ENCODE results near the gene TENT4A.
"Not testable (repeated sequence)": the region's sequence is repeated elsewhere in the genome, so short reads cannot be mapped to it uniquely, and the experiment has no call there.

Gene TENT4A

GRCh38 chr5:6768590-6769230 is 55.5 kb downstream of the TENT4A start:
- TF ChIP-seq TAF1 (IDR thresholded peaks at IDR 0.05; ENCODE audit: low read depth, low read length): no peak
- TF ChIP-seq POLR2AphosphoS5 (IDR thresholded peaks at IDR 0.05; ENCODE audit: low read depth, low read length): no peak
- TF ChIP-seq POLR2A (IDR thresholded peaks at IDR 0.05; ENCODE audit: low read depth, low read length): no peak
- no peak for TF ChIP-seq PAX5 (IDR thresholded peaks at IDR 0.05; ENCODE audit: insufficient read depth, low read length, severe bottlenecking)
- TF ChIP-seq SPI1 (IDR thresholded peaks at IDR 0.05; ENCODE audit: low read depth, low read length): no peak
- no peak for TF ChIP-seq POU2F2 (IDR thresholded peaks at IDR 0.05; ENCODE audit: low read depth, low read length)
- DNase-seq (ENCODE audit: insufficient read length, low spot score): no peak

DNA sequence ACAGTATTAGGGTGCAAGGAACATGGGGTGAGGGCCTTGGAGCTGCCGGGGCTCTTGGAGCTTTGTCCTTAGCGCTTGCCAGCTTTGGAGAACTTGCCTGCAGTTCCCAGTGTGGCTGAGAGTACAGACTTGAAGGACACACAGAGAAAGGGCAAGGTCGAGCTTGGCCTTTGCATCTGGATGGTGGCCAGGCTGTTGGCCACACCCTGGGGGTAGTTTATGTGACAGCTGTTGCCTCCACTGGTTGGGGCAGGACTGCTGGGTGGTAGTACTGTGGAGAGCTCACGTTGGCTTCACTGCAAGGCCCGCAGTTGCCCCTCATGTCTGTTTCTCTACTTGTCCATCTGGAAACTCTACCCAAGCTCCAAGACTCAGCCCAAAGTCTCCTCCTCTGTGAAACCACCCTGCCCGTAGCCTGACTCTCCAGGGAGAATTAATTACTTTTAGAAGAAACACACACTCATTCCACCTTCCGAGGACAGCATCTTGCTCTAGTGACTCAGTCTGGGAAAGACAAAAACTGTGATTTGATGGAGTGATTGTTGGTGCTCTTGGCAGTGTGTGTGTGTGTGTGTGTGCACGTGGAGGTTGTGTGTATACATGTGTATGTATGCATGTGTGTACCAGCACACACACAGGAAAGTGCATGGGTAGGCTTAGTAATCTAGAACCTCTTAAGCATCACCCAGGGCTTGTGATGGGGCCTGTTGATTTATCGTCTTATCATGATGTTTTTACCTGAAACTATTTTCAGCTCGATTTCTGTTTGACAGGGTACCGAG is 57.8 kb downstream of the TENT4A start:
- no peak for FAIRE-seq
- no peak for DNase-seq (ENCODE audit: insufficient read length, low spot score)
- TF ChIP-seq POLR2A (IDR thresholded peaks at IDR 0.05; ENCODE audit: low read depth, low read length): no peak
- no peak for TF ChIP-seq POLR2AphosphoS5 (IDR thresholded peaks at IDR 0.05; ENCODE audit: low read depth, low read length)
- TF ChIP-seq PAX5 (IDR thresholded peaks at IDR 0.05; ENCODE audit: insufficient read depth, low read length, severe bottlenecking): no peak
- TF ChIP-seq SPI1 (IDR thresholded peaks at IDR 0.05; ENCODE audit: low read depth, low read length): no peak
- TF ChIP-seq POU2F2 (IDR thresholded peaks at IDR 0.05; ENCODE audit: low read depth, low read length): no peak
- TF ChIP-seq TAF1 (IDR thresholded peaks at IDR 0.05; ENCODE audit: low read depth, low read length): no peak

More at GRCh38 chr5:6768590-6769230, 55.5 kb downstream of the TENT4A start:
- FAIRE-seq: no peak

DNA sequence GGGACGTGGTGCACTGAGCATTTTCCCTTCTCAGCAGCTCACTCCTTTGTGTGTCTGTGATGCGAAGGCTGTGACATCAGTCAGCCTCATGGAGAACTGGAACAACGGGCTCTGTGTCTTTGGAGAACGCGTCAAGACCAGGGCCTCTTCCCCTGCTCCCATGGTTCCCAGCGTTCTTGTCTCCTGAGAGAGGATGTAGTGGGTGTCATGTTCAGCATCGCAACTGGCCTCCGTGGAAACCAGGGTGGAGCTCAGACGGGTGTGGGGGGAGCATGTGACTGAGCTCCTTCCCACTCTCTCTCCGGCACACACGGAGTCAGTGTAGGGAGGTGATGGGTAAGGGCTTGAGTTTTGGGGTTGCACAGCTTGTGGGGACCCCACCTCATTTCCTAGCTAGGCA is 59.7 kb downstream of the TENT4A start:
- TF ChIP-seq PAX5 (IDR thresholded peaks at IDR 0.05; ENCODE audit: insufficient read depth, low read length, severe bottlenecking) (no peak), SPI1 (IDR thresholded peaks at IDR 0.05; ENCODE audit: low read depth, low read length) (no peak), POU2F2 (IDR thresholded peaks at IDR 0.05; ENCODE audit: low read depth, low read length) (no peak), POLR2AphosphoS5 (IDR thresholded peaks at IDR 0.05; ENCODE audit: low read depth, low read length) (no peak), POLR2A (IDR thresholded peaks at IDR 0.05; ENCODE audit: low read depth, low read length) (no peak), TAF1 (IDR thresholded peaks at IDR 0.05; ENCODE audit: low read depth, low read length) (no peak)
- FAIRE-seq: no peak

DNA sequence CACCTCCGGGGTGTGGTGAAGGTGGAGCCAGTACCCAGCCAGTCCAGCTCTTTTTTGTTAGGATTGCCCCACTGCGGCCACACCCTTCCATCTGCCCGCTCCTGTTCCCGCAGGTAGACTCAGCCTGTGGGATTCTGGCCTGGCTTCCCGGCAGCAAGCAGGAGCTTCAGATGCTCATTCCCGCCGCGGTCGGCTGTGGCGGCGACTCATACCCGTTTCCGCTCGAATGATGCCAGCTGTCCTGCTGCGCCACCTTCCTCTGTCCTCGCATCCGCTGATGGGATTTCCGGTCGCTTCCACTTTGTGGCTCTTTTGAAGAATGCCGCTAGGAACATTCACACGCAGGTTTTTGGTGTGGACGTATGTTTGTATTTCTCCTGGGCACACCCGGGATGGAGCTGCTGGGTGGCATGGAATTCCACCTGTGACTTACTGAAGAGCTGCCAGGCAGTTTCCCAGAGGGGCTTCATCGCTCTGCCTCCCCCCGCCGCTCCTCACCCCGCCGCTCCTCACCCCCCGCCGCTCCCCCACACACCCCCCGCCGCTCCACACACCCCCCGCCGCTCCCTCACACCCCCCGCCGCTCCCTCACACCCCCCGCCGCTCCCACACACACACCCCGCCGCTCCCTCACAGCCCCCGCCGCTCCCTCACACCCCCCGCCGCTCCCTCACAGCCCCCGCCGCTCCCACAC is 60.3 kb downstream of the TENT4A start:
- FAIRE-seq (no peak), DNase-seq (ENCODE audit: insufficient read length, low spot score) (no peak)
- TF ChIP-seq POLR2AphosphoS5 (IDR thresholded peaks at IDR 0.05; ENCODE audit: low read depth, low read length) (no peak), POU2F2 (IDR thresholded peaks at IDR 0.05; ENCODE audit: low read depth, low read length) (no peak), TAF1 (IDR thresholded peaks at IDR 0.05; ENCODE audit: low read depth, low read length) (no peak), PAX5 (IDR thresholded peaks at IDR 0.05; ENCODE audit: insufficient read depth, low read length, severe bottlenecking) (no peak)

More for the DNA sequence above, 59.7 kb downstream of the TENT4A start:
- DNase-seq (ENCODE audit: insufficient read length, low spot score): no peak

DNA sequence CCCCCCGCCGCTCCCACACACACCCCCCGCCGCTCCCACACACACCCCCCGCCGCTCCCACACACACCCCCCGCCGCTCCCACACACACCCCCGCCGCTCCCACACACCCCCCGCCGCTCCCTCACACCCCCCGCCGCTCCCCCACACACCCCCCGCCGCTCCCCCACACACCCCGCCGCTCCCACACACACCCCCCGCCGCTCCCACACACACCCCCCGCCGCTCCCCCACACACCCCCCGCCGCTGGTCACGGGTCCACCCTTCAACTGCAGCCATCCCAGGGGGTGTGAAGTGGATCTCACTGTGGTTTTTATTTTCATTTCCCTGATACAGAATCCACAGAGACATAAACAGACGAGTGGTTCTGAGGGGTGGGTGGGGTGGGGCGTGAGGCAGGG is 61.0 kb downstream of the TENT4A start:
- DNase-seq (ENCODE audit: insufficient read length, low spot score); FAIRE-seq: not testable (repeated sequence)

GRCh38 chr5:6774721-6775204 is 61.5 kb downstream of the TENT4A start:
- TF ChIP-seq POLR2A (IDR thresholded peaks at IDR 0.05; ENCODE audit: low read depth, low read length) (no peak), PAX5 (IDR thresholded peaks at IDR 0.05; ENCODE audit: insufficient read depth, low read length, severe bottlenecking) (no peak), SPI1 (IDR thresholded peaks at IDR 0.05; ENCODE audit: low read depth, low read length) (no peak), POU2F2 (IDR thresholded peaks at IDR 0.05; ENCODE audit: low read depth, low read length) (no peak), POLR2AphosphoS5 (IDR thresholded peaks at IDR 0.05; ENCODE audit: low read depth, low read length) (no peak), TAF1 (IDR thresholded peaks at IDR 0.05; ENCODE audit: low read depth, low read length) (no peak)
- no peak for FAIRE-seq
- no peak for DNase-seq (ENCODE audit: insufficient read length, low spot score)

- FAIRE-seq: no peak
- DNase-seq (ENCODE audit: insufficient read length, low spot score): no peak
- TF ChIP-seq POU2F2 (IDR thresholded peaks at IDR 0.05; ENCODE audit: low read depth, low read length) (no peak), SPI1 (IDR thresholded peaks at IDR 0.05; ENCODE audit: low read depth, low read length) (no peak), POLR2A (IDR thresholded peaks at IDR 0.05; ENCODE audit: low read depth, low read length) (no peak), TAF1 (IDR thresholded peaks at IDR 0.05; ENCODE audit: low read depth, low read length) (no peak), PAX5 (IDR thresholded peaks at IDR 0.05; ENCODE audit: insufficient read depth, low read length, severe bottlenecking) (no peak), POLR2AphosphoS5 (IDR thresholded peaks at IDR 0.05; ENCODE audit: low read depth, low read length) (no peak)
Observed at GRCh38 chr5:6775571-6775970, 62.3 kb downstream of the TENT4A start.

- FAIRE-seq: no peak
- DNase-seq (ENCODE audit: insufficient read length, low spot score): no peak
- no peak for TF ChIP-seq SPI1 (IDR thresholded peaks at IDR 0.05; ENCODE audit: low read depth, low read length)
- no peak for TF ChIP-seq POLR2AphosphoS5 (IDR thresholded peaks at IDR 0.05; ENCODE audit: low read depth, low read length)
- no peak for TF ChIP-seq POU2F2 (IDR thresholded peaks at IDR 0.05; ENCODE audit: low read depth, low read length)
- no peak for TF ChIP-seq POLR2A (IDR thresholded peaks at IDR 0.05; ENCODE audit: low read depth, low read length)
- no peak for TF ChIP-seq PAX5 (IDR thresholded peaks at IDR 0.05; ENCODE audit: insufficient read depth, low read length, severe bottlenecking)
- no peak for TF ChIP-seq TAF1 (IDR thresholded peaks at IDR 0.05; ENCODE audit: low read depth, low read length)
Observed at GRCh38 chr5:6780802-6781391, 67.7 kb downstream of the TENT4A start.

GRCh38 chr5:6781716-6782115 is 68.5 kb downstream of the TENT4A start:
- TF ChIP-seq SPI1 (IDR thresholded peaks at IDR 0.05; ENCODE audit: low read depth, low read length): no peak
- TF ChIP-seq PAX5 (IDR thresholded peaks at IDR 0.05; ENCODE audit: insufficient read depth, low read length, severe bottlenecking): no peak
- TF ChIP-seq POLR2AphosphoS5 (IDR thresholded peaks at IDR 0.05; ENCODE audit: low read depth, low read length): no peak
- no peak for TF ChIP-seq TAF1 (IDR thresholded peaks at IDR 0.05; ENCODE audit: low read depth, low read length)
- TF ChIP-seq POLR2A (IDR thresholded peaks at IDR 0.05; ENCODE audit: low read depth, low read length): no peak
- TF ChIP-seq POU2F2 (IDR thresholded peaks at IDR 0.05; ENCODE audit: low read depth, low read length): no peak
- FAIRE-seq (no peak), DNase-seq (ENCODE audit: insufficient read length, low spot score) (no peak)

Data from GM12891 (cell line).